Stimulated activated CD8-positive, alpha-beta memory T cell treated with anti-CD3 and anti-CD28 coated beads, Interleukin-7, amount 100 ng/mL, for 48 hours (primary cell): Measurements from ENCODE around the gene CTR9.

Experiments
- DNase-seq, 2 donors: peaks; one replicate each; pipeline ENCODE4 v3.0.0-alpha.2; 2020; ENCODE audit warnings: low read depth in 1 of 2; ENCODE audit errors: extremely low read depth in 1 of 2

Gene CTR9

DNA sequence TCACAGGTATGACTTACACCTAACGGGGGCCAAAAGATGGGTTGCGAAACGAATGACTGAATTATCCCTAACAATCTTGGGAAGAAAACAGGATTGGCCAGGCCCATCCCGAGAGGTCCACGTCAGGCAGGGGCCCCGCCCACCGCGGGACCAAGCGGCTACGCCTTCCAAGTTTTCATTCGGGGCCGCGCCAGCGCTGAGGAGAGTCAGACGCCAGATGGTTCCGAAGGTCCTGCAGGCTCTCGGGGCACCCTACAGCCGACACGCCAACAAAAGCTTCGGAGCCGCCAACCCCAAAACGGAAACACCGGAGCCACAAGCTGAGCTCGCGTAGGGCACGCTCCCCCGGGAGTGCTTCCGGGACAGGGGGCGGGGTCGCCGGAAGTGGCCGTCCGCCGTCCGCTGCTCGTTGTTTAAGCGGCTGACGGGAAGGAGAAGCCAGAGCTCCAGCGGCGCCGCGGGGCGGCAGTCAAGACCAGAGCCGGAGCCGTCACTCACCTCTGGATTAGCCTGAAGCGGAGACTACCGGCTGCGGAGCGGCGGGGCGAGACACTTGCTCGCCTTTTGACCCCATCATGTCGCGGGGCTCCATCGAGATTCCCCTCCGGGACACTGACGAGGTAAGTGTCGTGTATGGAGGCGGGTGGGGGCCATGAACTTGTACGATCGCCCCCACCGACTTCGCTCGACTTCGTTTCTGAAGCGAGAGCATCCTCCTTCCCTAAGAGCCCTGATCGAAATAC, at the start of gene CTR9:
Gene CTR9 (plus strand): TSS at position 409 of the 743 bp plus-strand sequence. CDS start 167 bp downstream, at position 576.
- peak; percentile 83 to 91 for DNase-seq

DNA sequence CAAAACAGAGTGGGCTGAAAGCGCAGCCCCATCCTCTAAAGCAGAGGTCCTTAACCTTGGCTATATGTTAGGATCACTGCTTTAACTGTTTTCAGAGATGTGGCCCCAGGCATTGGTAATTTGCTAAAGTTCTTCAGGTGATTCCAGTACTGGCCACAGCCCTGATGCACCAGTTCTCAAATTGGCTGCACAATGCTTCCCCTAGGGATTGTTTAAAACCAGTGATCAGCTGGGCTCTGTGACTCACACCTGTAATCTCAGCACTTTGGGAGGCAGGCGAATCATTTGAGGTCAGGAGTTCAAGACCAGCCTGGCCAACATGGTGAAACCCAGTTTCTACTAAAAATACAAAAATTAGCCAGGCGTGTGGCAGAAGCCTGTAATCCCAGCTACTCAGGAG, 49.1 kb upstream of the CTR9 start:
- DNase-seq = no peak

DNA sequence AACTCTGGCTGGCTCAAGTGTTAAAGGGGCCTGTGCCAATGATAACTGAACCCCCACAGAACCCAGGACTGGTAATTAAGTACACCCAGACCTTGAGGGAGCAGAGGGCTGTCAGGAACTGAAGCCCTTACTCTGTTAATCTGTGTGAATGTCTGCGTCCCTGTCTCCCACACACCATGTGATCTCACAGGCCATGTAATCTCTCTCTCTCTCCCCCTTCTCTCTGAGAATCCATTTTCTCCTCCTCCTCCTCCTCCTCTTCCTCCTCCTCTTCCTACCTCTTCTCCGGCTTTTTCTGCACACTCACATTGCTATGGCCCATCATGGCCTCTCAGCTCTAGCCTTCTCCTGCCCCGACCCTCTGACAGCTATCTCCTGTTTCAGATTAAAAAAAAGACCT, 42.9 kb upstream of the CTR9 start:
- no peak for DNase-seq

DNA sequence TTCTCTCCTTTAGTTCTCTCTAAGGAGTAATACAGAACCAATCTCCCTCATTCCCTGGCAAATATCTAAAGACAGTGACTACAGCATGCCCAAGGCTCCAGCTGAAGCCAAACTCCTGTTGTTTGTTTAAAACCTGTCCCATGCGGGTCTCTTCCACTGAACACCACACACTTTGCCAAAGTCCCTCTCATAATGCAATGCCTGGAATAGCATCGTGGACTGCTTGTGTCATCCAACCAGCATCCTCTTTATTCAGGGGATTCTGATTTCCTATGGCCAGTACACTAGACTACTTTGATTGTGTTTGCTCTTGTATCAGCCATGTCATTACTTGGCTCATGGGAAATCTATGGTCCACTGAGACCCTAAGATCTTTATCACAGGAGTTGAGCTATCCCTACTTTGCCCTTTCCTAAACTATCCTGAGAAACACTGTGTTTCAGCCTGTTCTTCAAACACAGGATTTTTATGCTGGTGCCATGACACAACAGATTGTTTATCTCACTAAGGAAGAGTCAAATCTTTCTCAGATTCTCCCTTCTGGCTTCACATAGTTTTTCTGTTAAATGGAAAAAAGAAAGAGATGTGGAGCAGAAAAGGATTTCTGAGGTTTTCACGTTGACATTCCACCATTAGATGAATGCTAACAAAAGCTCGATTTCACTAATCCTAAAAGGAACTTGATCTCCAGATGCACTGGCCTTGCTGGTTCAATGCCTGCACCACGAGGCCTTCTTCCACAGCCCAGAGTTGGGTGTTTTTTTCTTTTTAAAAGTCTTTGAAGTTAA, 41.6 kb upstream of the CTR9 start:
- no peak for DNase-seq

DNA sequence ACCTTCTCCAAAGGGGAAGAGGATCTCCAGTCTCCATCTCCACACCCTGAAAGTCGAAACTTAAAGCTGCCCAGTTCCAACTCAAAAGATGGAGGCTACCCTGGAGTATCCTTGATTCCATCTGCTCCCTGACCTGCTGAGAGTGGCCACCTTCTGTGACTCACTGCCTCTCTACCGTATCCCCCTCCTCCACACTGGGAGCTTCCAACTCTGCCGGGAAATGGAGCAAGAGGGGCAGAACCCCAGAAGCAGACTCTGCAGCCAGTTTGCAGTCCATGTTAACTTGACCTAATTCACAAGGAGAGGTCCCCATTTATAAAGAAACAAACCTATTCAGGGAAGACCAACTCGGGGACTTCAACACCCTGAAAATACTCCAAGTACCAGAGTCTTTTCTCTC, 35.5 kb upstream of the CTR9 start:
- DNase-seq = no peak

DNA sequence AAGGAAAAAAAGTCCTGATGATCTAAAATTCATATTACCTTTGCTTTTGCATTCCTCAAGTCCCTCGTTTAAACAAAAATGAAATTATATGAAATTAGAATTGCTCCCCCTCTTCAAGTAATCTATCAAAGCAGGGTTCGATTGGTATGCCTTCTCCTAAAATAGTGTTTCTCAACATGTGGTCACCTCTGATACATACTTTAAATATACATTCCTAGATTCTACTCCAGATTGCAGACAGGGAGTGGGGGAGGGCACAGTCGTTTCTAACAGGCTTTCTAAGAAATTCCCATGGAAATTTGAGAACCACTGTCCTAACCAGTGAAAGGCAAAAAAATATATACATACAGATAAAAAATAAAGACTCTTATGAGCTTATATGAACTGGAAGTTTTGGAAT, 34.9 kb upstream of the CTR9 start:
- DNase-seq = no peak

DNA sequence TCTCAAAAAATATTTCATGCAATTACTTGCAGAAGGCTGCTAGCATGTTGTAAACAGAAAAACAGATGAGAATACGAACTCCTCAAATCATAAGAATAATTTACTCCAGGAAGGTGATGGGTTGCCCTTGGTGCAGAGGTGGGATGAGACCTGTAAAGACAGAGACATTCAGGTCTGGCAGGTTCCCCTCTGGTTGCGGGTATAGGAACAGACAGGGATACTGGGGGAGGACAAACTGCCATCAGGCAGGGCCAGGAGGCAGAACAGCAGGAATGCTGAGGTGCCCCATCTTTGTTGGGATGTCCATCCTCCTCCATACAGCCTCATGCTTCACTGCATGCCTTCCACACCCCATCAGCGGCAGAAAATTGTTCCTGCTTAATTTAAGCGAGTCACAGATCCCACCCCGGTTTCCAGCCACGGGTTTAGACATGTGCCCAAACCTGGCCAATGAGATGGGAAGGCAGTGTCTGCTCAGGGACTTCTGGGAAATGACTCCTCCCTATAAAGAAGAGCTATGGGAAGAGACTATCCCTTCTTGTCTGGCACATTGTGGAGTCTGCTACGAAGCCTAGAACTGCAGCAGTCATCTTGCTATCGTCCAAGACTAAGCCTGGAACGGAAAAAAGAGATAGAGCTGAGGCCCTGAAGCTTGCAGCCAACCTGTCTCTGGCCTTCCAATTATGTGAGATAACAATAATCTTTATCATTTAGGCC, 34.3 kb upstream of the CTR9 start:
- DNase-seq = no peak

DNA sequence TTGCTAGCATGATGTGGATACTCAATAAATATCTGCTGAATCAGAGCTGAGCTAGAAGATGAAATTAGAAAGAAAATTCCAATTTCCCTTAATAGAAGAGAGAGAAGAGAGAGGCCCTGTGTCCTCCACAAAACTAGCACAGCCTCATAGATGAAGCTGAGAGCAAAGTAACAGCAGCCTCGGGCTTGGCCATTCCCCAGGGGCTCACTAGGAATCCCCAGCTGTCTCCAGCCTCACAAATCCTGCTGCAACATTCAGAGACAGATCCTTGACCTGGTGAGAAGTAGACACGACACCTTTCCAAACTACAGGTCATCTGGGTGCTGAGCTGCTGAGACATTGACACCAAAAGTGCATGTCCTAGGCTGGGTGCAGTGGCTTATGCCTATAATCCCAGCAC, 31.4 kb upstream of the CTR9 start:
- DNase-seq = no peak

DNA sequence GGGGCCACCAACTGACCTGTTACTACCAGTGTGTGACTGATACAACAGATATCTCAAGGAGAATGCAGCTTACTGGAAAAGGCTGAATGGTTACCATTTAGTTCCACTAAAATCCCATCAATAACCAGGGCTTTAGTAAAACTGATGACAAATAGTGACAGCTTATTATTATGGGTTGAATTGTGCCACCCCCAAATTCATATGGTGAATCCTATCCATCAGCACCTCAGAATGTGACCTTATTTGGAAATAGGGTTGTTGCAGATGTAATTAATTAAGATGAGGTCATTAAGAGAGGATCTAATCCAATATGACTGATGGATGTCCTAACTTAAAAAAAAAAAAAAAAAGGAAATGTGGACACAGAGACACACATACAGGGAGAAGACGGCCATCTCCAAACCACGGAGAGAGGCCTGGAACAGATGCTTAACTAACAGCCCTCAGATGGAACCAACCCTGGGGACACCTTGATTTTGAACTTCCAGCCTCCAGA, 30.1 kb upstream of the CTR9 start:
- DNase-seq = no peak

DNA sequence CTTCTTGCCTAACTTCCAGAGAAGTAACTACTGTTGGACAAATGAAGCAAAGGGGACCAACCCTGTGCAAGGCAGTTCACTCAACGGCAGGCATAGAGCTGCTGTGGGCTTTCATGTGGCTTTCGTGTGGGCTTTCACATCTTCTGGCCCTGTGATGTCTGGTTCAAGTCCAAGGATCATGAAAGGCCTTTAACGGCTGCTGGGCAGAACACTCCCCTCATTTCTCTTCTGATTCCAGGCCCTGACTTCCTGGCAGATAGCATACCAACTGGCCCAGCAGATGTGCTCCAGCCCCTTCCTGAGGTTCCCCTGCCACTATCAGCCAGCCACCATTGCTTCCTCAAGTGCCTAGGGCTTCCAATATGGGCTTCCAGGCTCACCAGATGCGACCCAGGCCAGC, 28.7 kb upstream of the CTR9 start:
- no peak for DNase-seq

DNA sequence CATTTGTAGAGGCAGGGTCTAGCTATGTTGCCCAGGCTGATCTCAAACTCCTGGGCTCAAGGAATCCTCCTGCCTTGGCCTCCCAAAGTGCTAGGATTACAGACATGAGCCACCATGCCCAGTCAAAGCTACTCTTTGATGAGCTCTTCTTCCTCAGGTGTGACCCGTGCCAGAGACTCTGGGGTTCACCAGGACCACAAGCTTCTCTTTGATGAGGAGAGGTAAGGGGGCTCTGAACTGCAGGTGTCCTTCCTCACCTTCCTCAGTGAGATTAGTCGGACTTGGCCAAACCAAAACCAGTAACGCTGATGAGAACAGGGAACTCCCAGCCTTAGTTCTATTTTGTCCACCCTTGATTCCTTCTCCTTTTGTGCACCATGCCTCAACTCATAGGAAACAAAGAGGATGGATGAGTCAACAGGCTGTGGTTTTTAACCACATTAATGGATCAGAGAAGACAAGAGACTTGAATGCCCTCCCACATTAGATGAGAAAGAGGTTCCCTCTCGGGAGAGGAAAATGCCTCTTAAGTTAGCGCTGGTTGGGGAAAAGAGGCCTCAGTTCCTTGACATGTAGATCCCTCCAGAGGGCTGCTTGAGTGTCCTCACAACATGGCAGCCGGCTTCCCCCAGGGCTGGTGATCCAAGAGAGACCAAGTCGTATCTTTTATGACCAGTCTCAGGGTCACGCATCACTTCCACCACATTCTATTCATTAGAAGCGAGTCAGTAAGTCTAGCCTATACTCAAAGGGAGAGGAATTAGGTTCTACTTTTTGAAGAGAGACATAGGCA, 25.7 kb upstream of the CTR9 start:
- DNase-seq = no peak

DNA sequence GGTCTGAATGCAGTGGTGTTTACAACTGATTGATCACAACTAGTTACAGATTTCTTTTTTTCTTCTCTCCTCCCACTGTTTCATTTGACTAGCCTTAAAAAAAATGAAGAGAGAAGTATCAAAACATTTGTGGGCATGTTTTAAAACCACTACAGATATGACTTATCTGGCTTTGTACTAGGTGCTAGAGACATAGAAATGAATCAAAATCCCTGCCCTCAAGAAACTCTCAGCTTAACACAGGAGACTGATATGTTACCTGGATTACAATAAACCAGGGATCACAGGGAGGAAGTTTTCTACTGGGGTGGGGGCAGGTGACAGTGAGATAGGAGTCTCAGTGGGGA, 25.2 kb upstream of the CTR9 start:
- DNase-seq = no peak

DNA sequence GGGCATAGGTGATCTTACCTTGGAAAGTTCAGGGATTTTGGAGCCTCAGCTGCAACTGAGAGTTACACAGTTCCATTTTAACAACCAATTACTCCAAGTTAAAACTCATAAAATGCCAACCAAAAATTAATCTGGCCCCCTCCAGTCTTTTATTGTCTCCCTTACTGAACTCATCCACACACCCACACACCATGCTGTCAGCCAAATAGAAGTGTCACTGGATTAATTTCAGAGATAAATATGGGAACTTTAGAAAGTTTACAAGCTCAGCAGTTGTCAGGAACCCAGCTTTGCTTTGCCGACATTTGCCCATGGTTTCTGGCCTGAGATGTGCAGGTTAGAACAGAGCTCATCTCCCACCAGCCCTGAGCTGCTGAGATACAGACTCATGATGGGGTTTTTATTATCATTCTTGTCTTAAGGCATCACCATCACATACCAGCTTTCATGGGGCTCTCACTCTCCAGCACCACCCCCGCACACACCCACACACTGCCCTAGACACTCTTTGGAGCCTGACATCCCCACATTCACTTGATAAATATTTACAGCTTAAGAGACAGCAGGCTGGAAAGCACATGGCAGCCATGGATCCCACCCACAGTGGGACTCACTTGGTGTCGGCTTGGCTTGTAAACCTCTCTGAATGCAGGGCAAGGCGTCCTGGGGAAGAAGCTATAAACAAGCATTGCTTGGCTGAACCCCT, 23.7 kb upstream of the CTR9 start:
- DNase-seq = no peak

DNA sequence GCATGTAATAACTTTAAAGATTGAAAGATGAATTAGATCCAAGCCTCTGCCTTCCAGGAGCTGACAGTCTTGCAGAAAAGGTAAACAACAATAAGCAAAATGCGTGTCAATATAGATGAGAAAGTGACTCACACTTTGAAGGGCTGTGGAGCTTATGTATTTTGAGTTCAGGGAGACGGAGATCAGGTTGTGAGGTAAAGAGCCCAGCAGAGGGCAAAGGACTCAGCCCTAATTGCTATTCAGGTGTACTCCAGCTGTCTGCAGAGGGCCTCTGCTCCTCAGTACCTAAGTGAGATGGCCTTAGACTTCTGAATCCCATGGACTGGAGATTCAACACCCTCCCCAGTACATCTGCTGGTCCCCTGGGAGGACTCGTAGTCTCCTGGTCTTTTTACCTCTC, 22.9 kb upstream of the CTR9 start:
- no peak for DNase-seq

DNA sequence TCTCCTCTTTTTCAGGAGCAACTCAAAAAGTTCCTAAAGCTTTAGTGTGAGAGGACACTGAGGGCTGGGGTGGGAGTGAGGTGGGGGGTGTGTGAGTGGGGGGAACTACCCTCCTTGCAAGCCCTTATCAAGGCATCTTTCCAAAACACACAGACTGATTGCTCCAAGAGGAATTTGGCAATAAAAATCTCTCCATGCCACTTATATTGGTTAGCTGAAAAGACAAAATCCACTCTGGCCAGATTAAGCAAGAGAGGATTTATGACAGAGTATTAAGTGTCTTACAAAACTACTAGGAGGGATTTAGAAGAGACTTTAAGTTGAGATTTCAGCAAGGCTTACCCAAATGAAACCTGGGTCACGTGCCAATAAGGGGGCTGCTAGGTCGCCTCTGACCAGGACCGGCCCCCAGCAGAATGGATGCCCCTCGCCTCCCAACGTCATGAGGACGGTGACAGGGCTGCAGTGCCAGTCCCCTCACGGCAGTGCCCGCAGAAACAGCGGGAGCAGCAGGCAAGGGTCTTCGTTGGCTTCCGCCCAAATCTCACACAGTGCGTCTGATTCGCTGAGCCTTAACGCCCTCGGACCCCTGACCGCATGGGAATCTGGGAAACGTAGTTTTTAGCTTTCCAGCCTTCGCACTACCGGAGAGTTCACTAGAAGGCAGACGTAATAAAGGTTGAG, 22.1 kb upstream of the CTR9 start:
- no peak for DNase-seq

DNA sequence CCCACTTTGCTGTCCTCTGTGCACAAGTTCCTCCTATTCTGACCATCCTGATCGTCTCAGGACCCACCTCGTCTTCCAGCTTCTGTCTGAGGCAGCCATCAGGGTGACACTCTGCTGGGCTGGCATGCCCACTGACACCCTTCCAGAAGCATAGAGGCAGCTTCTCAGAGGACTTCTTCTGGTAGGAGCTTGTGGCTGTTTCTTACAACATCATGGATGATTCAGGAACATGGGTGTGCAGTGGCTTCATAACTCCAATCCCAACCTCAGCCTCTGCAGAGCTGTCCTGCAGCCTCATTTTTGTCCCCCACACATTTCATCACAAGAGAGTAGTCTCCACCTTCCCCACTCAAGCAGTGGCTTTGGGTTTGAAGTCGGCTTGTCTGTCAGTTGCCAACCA, 20.9 kb upstream of the CTR9 start:
- no peak for DNase-seq

DNA sequence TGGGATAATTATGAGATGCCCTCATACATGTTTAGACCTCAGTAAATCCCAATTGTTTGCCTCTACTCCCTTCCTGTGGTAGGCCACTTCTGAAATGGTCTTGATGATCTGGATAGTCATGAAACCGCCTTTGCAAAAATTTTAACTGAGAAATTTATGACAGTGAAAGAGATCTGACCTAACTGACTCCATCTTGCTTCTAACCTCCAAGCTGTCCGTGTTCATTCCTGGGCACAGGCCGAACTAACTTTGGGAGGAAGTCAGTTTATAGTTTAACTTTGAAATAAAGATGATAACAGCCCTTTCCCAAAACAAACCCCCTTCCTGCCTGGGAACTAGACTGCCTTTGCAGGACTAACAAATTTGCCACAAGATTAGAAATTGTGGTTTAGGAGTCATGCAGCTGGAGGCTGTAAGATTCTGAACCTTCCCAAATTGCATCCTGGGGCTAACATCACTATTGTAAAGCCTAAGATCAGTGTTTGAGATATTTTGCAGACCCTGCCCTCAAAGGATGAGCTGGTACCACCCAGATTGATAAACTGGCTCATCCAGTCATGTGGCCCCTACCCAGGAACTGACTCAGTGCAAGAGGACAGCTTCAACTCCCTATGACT, 19.9 kb upstream of the CTR9 start:
- DNase-seq = no peak

DNA sequence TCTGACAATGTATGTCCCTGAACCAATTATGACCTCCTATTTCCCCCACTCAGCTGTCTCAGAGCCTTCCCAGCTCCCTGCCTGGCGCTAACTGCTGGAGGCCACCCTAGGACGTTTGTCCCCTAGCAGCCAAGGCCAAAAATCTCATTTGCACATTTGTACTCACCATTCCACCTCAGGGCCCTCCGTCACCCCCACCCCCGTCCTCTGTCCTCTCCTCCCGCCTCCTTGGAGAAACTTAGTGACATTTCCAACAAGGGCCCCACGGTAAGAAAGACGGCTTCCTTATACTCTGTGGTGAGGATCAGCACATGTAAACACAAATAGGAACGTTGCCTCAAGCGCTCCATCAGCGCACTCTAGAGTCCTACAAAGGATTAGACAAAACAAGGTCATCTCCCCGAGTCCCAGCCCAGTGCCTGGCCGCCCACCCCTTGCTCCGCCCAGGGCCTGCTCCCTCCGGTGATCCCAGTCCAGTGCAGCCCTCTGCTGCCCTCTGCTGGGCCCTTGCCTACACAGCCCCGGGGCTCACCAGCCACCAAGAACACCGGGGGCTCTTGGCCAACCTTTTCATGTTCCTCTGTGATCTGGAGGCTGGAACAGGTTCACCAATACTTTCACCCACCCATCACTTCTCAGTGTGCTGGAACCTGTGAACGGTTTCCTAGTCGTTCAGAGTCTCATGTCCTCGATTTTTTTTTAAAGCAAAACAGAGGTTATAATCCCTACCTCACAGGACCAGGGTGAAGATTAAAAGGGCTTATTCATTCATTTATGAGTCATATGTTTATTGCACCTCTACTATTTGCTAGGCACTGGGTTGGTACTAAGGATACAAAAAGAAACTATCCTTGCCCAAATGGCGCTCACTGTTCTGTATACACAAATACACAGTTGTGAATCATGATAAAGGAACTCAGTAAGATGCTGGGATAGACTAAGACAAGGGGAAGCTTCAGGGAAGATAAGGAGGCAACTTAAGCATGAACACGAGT, 15.3 kb upstream of the CTR9 start:
- DNase-seq = peak; percentile 75 to 85
